LoVo (cell line): ENCODE data around the gene LRRC4C.

ENCODE experiments used
- DNase-seq: peaks from one replicate; pipeline ENCODE4 v3.0.0-alpha.2; 2016; ENCODE audit warnings: low spot score

The LRRC4C gene

GRCh38 chr11:40467771-40468170 lies 991.7 kb downstream of the LRRC4C start:
- DNase-seq: no peak

GRCh38 chr11:40445391-40445790 lies 1014.1 kb downstream of the LRRC4C start:
- no peak for DNase-seq

GRCh38 chr11:40444151-40444550 lies 1015.3 kb downstream of the LRRC4C start:
- DNase-seq: no peak

GRCh38 chr11:40435344-40435743 lies 1024.1 kb downstream of the LRRC4C start:
- DNase-seq: no peak

- DNase-seq: no peak
Measured at GRCh38 chr11:40434926-40435325, 1024.5 kb downstream of the LRRC4C start.

- DNase-seq: no peak
Measured at GRCh38 chr11:40432358-40432757, 1027.1 kb downstream of the LRRC4C start.

GRCh38 chr11:40425168-40425567 lies 1034.3 kb downstream of the LRRC4C start:
- DNase-seq: no peak

GRCh38 chr11:40421208-40421981 lies 1038.1 kb downstream of the LRRC4C start:
- no peak for DNase-seq

- DNase-seq: no peak
Measured at GRCh38 chr11:40417627-40418026, 1041.8 kb downstream of the LRRC4C start.

- no peak for DNase-seq
Measured at GRCh38 chr11:40407355-40407754, 1052.1 kb downstream of the LRRC4C start.

- DNase-seq: no peak
Measured at GRCh38 chr11:40405614-40406013, 1053.8 kb downstream of the LRRC4C start.

GRCh38 chr11:40403321-40403720 lies 1056.1 kb downstream of the LRRC4C start:
- no peak for DNase-seq

GRCh38 chr11:40401132-40401853 lies 1058.2 kb downstream of the LRRC4C start:
- DNase-seq: no peak

- DNase-seq: no peak
Measured at GRCh38 chr11:40397141-40397540, 1062.3 kb downstream of the LRRC4C start.

GRCh38 chr11:40393511-40393910 lies 1065.9 kb downstream of the LRRC4C start:
- no peak for DNase-seq

- no peak for DNase-seq
Measured at GRCh38 chr11:40391679-40392078, 1067.8 kb downstream of the LRRC4C start.

- DNase-seq: no peak
Measured at GRCh38 chr11:40388097-40388818, 1071.2 kb downstream of the LRRC4C start.

- DNase-seq: no peak
Measured at GRCh38 chr11:40387240-40387980, 1072.0 kb downstream of the LRRC4C start.

- no peak for DNase-seq
Measured at GRCh38 chr11:40384991-40385390, 1074.5 kb downstream of the LRRC4C start.

- no peak for DNase-seq
Measured at GRCh38 chr11:40381481-40381880, 1078.0 kb downstream of the LRRC4C start.

- DNase-seq: no peak
Measured at GRCh38 chr11:40380835-40381234, 1078.6 kb downstream of the LRRC4C start.

GRCh38 chr11:40376331-40376730 lies 1083.1 kb downstream of the LRRC4C start:
- DNase-seq: no peak
